H1 (cell line): Measurements from ENCODE around the gene ABHD1.

Source experiments
- ASH2L ChIP-seq: fragments of 200-600, 300-600 bp; sonication (generic); IDR thresholded peaks from one replicate; pipeline ENCODE4 v1.7.1; 2017; ENCODE audit warnings: low read length
- CBX8 ChIP-seq: fragments of 300-800, 300-1000 bp; sonication (generic); IDR thresholded peaks from 2 replicates; pipeline ENCODE4 v1.7.1; 2016; ENCODE audit warnings: low read depth, low read length, borderline replicate concordance
- CHD2 ChIP-seq: IDR thresholded peaks from 2 replicates; pipeline ENCODE4 v1.6.1; 2012; ENCODE audit warnings: low read length, improper control_type of control experiment
- CTCF ChIP-seq, 3 experiments: IDR thresholded peaks; 1 replicate in 2 of 3; 2 replicates in 1 of 3; pipeline versions ENCODE4 v1.5.1 to v1.6.1; 2011; ENCODE audit warnings: low read length in 3 of 3, mild to moderate bottlenecking in 3 of 3, inconsistent platforms in 2 of 3, low read depth in 1 of 3, moderate library complexity in 1 of 3; ENCODE audit not compliant: insufficient read depth in 1 of 3; ENCODE audit errors: control extremely low read depth in 1 of 3
- EP300 ChIP-seq, 2 experiments: IDR thresholded peaks; 1 replicate in 1 of 2; 2 replicates in 1 of 2; pipeline ENCODE4 v1.6.1; 2011 to 2012; ENCODE audit warnings: low read depth in 2 of 2, low read length in 2 of 2, mild to moderate bottlenecking in 2 of 2, borderline replicate concordance in 1 of 2, inconsistent platforms in 1 of 2, moderate library complexity in 1 of 2
- MAX ChIP-seq: IDR thresholded peaks from 2 replicates; pipeline ENCODE4 v1.6.1; 2012; ENCODE audit warnings: inconsistent platforms
- RFX5 ChIP-seq: IDR thresholded peaks from 2 replicates; pipeline ENCODE4 v1.6.1; 2011; ENCODE audit warnings: low read depth, low read length, improper control_type of control experiment, borderline replicate concordance
- SAP30 ChIP-seq: fragments of 300-600 bp; sonication (generic); IDR thresholded peaks from 2 replicates; pipeline ENCODE4 v1.7.1; 2012; ENCODE audit warnings: low read length, moderate library complexity, mild to moderate bottlenecking, inconsistent platforms; ENCODE audit not compliant: insufficient read depth, insufficient replicate concordance
- TBP ChIP-seq: IDR thresholded peaks from 2 replicates; pipeline ENCODE4 v1.6.1; 2011; ENCODE audit warnings: low read depth, low read length, improper control_type of control experiment
- TCF12 ChIP-seq: IDR thresholded peaks from 2 replicates; pipeline ENCODE4 v1.6.1; 2011; ENCODE audit warnings: low read depth, mild to moderate bottlenecking, low read length
- TEAD4 ChIP-seq: IDR thresholded peaks from 2 replicates; pipeline ENCODE4 v1.6.1; 2012; ENCODE audit warnings: low read depth, low read length, inconsistent platforms, mixed read lengths
- YY1 ChIP-seq: IDR thresholded peaks from 2 replicates; pipeline ENCODE4 v1.6.1; 2011; ENCODE audit warnings: low read depth, mild to moderate bottlenecking, low read length

GRCh38 chr2:27108221-27108620, 15.4 kb upstream of the ABHD1 start:
- no peak for TF ChIP-seq SAP30
- TF ChIP-seq CTCF (IDR thresholded peaks at IDR 0.05; ENCODE audit: control extremely low read depth in 1 of 3, insufficient read depth in 1 of 3, low read depth in 1 of 3, low read length in 3 of 3), result no peak
- TF ChIP-seq TCF12, result no peak
- TF ChIP-seq CBX8, result no peak
- TF ChIP-seq ASH2L, result no peak
- no peak for TF ChIP-seq MAX
- TF ChIP-seq RFX5, result no peak
- TF ChIP-seq EP300 (IDR thresholded peaks at IDR 0.05; ENCODE audit: borderline replicate concordance in 1 of 2, low read depth in 2 of 2, low read length in 2 of 2), result no peak
- TF ChIP-seq TEAD4, result no peak
- TF ChIP-seq TBP, result no peak
- TF ChIP-seq CHD2, result no peak
- no peak for TF ChIP-seq YY1
